ENCODE data around the gene TXNIP.
A peak's percentile ranks its signal among the peaks of the same experiment; 100 is the strongest.
"Not testable (repeated sequence)": the region's sequence is repeated elsewhere in the genome, so short reads cannot be mapped to it uniquely, and the experiment has no call there.

Gene TXNIP, protein sequence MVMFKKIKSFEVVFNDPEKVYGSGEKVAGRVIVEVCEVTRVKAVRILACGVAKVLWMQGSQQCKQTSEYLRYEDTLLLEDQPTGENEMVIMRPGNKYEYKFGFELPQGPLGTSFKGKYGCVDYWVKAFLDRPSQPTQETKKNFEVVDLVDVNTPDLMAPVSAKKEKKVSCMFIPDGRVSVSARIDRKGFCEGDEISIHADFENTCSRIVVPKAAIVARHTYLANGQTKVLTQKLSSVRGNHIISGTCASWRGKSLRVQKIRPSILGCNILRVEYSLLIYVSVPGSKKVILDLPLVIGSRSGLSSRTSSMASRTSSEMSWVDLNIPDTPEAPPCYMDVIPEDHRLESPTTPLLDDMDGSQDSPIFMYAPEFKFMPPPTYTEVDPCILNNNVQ

DNA sequence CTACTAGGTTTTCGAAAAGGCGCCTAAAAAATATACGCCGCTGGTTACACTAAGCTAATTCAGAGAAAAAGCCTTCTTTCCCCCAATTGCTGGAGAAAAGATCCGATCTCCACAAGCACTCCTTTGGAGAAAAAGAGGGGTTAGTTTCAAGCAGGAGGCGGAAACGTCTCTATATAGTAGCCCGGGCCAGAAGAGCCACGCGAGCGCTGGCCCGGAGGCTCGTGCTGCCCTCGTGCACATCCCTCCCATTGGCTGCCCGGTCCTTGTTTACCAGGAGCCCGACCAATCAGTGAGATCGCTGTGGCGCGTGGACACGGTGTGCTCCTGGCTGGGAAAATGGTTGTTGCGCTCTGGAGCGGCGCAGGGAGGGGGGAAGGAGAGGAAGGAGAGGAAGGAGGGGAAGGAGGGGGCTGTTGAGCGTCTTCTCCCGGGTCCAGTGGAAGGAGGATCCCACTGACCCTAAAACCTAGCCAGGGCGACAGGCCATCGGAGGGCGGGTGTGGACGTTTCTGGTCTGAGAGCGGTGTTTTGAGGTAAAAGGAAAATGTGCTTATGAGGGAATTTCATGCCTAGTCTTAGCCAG is at the start of gene TXNIP:
TXNIP (minus strand) TSS at position 147 of the 583 bp plus-strand sequence. CDS start 313 bp downstream, outside the sequence.
- peak; percentile 99 for DNase-seq

DNA sequence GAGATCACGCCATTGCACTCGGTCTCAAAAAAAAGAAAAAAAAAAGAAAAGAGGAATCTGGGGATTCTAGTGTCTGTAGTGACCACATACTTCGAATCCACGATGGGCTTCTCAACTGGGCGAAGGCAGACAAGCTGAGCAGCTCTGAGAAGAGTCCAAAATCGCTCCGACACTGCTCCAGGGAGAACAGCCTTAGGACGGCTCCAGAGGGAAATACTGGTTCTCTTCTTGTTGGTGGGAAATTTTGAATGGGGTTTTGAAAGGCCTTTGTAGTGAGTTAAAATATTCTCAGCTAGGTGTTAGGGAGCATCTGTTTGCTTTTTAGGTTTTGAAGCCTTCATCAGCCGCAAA is 43.4 kb upstream of the TXNIP start:
- DNase-seq = no peak

DNA sequence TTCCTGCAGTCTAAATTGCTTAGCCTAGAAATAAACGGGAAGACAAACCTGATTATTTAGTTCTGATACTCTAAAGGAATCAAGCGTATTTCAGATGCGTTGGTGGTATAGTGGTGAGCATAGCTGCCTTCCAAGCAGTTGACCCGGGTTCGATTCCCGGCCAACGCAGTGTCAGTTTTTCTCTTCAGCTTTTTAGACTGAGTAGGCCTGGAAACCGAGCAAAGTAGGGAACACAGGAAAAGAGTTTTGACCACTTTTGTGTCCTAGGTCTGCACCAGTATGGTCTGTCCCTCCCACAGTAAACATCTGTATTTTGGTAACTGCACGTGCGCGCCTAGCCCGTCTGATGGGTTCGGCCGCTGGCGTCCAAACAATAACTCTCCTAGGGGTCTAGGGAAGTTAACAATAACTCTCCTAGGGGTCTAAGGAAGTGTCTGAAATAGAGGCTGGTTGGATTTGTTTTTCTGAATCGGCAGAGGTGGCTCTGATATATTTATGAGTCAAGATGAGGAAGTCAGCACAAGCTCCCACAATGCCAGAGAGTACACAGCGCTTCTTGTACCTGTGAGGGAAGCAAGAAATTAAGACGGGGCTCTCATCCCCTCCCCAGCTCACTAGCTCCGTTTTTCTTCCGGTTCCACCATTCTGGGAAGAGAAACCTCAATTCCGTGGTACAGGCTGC is 40.7 kb upstream of the TXNIP start:
- peak; percentile 86 for DNase-seq

DNA sequence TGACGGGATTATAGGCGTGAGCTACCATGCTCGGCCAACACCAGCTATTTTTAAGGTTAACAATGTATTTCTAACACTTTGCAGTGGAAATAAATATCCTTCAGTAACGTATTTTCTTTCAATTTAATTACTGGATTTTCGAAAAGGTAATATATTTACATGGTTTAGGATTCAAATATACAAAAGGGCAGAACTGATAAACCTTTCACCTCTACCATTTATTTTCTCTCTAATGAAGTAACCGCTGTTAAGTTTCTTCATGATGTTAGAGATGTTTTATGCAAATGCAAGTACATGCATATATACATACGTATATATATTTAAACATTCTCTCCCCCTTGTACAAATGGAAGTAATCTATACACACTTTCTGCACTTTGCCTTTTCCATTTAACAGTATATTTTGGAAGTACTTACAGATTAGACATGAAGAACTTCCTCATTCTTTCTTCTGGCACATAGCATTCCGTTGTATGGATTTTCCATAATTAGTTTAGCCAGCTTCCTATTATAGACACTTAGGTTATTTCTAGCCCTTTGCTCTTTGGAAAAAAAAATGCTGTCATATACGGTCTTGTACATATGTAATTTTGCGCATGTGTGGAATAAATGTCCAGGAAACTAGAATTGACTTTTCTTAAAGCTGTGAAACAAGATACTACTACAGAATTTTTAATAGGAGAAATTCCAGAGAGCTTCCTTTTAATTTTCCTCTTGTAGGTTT is 40.0 kb upstream of the TXNIP start:
- DNase-seq = peak; percentile 80

DNA sequence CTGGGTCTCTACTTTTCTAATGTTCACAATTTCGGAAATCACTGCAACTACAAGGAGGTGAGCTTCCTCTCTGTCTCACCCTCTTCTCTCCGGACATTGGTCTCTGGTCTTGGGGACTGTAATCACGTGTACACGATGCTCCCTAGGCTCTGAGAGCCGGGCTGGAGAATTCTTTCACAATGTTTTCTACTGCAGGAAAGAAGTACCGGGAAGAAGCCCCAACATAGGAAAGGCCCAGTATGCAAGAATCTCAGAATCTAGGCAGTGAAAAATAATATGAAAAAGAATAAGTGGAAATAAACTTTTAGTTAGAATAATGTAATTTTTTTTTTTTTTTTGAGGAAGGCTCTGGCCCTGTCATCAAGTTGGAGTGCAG is 38.7 kb upstream of the TXNIP start:
- no peak for DNase-seq

DNA sequence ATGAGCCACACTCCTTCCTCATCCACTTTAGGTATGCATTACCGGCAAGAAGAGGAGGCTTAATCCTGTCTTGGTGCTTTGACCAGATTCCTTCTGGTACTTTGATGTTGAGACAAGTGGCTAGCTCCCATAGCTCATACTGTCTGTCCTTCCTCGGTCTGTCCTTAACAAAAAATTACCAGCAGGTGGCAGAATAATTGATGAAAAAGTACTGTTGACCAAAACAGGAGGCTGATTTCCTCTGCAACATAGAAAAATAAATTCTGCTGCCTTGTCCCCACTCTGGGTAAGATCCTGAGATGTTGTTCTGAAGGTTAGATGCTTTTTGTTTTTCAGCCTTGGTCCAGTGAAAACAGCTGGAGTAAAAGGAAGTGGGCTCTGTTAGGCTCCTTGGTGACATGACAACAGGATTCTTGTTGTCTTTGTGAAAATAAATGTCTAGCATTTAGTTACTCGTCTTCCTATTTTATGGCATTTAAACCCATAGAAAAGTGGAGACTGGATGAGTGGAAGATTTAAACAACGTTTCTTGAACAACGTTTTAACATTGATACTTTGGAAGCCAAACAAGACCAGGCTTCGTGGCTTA is 36.3 kb upstream of the TXNIP start:
- DNase-seq = peak; percentile 81

DNA sequence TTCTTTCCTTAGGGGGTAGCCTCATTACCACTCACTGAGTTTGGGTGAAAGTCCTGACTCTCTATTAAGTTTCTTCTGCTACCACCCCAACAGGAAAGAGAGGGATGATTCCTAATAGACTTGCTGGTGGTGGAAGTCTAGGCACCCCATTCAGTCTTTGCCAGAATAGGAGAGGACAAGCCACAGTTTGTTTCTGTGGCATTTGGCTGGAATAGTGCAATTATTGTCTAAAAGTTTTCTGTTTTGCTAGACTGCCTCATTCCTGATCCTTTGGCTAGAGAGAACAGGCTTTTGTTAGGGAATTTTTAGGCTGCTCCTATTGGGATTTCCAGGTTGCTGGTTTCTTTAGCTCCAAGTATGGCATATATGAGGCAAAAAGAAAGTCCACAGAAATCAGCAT is 35.1 kb upstream of the TXNIP start:
- DNase-seq = no peak

DNA sequence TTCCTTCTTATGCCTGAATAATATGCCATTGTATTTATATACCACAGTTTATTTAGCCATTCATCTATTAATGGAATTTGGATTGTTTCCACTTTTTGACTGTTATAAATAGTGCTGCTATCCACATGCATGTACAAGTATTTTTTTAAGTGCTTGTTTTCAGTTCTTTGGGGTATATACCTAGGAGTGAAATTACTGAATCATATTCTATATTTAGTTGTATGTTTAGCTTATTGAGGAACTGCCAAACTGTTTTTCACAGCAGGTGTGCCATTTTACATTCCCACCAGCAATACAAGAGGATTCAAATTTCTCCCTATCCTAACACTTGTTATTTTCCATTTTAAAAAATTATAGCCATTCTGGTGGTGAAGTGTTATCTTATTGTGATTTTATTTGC is 32.7 kb upstream of the TXNIP start:
- no peak for DNase-seq

DNA sequence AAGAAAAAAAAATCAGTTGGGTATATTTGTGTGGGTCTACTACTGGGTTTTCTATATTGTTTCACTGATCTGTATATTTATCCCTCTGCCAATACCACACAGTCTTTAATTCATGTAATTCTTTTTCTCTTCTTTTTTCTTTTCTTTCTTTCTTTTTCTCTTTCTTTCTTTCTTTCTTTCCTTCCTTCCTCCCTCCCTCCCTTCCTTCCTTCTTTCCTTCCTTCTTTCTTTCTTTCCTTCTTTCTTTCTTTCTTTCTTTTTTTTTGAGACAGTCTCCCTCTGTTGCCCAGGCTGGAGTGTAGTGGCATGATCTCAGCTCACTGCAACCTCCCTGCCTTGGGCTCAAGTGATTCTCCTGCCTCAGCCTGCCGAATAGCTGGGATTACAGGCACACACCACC is 30.3 kb upstream of the TXNIP start:
- not testable (repeated sequence) for DNase-seq

DNA sequence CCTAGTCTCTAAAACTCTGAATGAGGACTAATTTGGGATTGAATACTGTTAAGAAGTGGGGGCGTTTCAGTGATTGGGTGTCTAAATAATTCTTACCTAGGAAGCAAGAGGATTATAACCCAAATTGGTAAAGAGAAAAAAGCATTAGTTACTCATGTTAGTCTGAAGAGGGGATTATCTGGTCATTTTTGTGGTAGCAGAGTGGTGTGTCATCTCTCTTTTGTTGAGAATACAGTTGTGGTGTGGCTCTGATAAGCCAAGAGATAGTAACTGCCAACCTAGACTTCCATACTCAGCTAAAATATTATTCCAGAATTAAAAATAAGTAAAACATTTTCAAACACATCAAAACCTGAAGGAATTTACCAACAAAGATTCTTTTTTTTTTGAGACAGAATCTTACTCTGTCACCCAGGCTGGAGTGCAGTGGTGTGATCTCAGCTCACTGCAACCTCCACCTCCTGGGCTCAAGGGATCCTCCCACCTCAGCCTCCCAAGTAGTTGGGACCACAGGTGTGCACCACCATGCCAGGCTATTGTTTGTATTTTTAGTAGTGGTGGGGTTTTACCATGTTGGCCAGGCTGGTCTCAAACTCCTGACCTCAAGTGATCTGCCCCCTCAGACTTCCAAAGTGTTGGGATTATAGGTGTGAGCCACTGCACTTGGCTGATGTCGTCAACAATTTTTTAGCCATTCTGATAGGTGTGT is 29.6 kb upstream of the TXNIP start:
- not testable (repeated sequence) for DNase-seq

DNA sequence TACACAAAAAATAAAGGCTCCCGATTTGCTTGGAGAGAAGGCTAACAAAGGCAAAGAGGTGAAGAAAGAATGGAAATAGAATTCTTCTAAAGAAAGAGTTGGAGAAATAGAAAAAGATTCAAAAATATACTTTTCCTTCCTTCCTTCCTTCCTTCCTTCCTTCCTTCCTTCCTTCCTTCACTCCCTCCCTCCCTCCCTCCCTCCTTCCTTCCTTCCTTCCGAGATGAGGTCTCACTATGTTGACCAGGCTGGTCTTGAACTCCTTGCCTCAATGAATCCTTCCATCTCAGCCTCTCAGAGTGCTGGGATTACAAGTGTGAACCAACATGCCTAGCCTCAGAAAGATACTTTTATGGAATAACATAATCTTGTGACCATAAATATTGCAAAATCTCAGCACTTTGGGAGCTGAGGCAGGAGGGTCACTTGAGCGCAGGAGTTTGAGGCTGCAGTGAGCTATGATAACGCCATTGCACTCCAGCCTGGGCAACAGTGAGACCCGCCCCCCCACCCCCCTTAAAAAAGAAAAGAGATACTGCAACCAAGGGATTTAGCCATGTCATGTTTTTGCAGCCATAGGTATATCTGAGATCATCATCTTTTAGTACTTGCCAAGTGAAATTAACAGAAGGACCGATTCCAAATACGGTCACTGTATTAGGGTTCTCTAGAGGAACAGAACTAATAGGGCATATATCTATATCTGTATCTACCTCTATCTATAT is 26.2 kb upstream of the TXNIP start:
- no peak for DNase-seq

DNA sequence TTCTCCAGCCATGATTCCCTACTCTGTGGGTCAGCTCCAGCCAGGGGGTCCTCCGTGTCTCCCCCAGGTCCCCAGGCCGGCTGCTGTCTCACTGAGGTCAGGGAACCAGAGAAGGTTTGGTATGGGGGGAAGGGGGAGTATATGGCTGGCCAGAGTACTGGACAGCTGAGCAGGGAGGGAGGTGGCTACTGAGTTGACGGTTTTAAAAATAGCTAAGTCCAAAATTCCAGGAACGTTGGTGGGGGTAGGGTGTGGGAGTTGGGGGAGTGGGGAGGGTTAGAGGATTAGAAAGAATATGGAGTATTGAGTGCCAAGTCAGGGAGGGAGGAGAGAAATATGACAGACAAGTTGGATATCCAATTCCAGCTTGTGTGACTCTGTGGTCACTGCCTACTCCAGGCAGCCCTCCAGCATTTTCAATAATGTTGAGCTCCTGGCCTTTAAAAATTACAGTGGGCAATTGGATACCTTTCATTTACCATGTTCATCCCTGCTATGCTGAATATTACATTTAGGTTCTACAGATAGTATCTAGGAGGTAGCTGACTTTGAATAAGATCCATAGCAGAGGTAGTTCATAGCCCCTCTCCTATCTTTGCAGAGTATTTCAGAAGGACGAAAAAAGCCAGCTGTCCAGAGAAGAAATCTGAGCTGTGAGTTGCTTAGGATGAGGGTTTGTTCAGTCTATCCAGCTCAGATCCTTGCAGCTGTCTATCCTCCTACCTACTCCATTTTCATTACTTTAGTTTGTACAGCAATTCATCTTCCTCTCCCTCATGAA is 25.4 kb upstream of the TXNIP start, which contains the start of gene HJV:
HJV (minus strand) TSS at position 114 of the 781 bp plus-strand sequence. CDS start 1,504 bp downstream, outside the sequence.
- DNase-seq = no peak

DNA sequence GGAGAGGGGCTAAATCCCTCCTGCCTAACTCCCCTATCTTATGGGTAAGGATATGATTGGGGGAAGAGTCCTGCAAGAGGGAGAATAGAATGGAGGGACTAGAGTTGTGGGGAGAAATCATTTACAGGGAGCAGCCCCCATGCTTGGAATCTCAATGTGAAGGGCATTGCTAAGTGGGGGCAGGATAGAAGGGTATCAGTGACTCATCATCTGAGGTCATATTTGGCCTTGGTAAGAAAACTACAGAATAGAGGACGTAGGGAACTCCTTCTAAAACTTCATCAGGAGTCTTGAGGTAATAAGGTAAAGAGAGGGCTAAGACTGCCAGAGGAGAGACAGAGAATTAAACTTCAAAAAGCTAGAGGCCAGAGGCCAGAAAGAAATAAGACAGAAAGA is 24.7 kb upstream of the TXNIP start:
- no peak for DNase-seq

DNA sequence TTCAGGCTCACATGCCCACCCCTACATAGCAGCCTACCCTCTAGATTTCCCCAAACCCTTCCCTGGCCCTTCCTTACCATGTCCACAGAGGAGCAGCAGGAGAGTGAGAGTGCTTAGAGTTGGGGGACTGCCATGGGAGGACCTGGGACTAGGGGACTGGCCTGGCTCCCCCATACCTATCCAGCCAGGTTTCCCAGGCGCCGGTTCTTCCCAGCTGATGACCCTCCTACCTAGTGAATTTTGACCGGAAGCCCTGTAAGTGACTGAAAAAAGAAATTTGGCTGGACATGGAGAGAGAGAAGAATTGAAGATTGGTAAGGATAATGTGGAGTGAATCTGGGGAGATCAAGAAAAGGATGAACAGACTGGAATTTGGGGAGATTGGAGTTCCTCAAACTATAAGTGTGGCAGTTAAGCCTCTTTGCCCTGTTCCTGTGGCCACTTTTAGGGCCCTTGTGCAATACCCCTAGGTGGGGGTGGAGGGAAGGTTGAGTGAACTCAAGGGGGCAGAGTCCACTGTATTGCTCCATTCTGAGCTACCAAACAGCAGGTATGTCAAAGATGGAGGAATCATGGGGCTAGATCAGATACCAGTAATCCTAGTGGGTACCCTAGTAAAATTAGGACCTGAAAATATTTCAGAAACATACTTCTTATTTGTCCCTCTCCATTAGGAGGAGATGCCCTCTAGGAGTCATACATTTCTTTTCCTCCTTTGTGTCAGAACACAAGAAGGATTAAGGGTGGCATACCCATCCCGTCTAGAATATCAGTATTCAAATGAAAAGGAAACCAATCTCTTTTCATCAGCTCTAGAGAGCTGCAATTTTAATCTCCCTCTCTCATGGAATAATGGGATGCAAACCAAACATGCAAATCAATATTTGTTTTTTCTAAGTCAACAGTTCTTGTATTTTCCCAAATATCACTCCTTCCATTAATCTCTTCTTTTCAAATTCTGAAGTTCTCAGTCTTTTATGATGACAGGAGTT is 24.0 kb upstream of the TXNIP start:
- DNase-seq = no peak

DNA sequence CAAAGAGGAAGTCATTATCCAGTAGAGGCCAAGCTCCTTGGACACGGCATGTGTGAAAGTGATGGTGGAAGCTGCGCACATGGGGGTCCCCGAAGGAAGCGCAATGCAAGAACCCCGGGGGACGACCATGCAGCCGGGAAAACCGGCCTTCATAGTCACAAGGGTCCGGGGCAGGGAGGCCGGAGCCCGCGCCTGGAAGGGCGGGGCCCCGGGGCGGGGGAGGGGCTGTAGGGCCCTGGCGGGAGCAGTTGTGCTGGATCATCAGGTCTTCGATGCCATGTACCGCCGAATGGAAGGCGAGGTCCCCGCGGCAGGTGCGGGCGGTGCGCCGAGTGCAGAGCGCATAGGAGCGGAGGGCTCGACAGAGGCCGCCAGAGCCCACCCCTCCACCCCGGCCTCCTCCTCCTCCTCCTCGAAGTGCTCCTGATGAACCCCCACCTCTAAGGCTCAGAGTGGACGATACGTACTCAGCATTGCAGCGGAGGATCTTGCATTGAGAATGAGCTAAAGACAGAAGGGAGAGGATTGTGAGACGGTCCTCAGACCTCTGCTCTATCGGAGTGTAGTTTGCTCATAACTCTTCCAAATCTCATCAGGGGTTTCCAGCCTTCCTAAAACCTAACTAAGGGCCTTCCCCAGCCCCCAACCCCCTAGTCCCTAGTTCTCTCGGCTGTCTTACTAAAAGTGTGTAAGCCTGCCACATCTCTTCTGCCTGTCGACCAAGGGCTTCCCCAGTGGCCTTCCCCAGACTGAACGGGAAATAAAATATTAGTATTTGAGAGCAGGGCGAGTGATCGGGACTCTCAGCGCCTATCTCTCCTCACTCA is 23.1 kb upstream of the TXNIP start:
- no peak for DNase-seq

DNA sequence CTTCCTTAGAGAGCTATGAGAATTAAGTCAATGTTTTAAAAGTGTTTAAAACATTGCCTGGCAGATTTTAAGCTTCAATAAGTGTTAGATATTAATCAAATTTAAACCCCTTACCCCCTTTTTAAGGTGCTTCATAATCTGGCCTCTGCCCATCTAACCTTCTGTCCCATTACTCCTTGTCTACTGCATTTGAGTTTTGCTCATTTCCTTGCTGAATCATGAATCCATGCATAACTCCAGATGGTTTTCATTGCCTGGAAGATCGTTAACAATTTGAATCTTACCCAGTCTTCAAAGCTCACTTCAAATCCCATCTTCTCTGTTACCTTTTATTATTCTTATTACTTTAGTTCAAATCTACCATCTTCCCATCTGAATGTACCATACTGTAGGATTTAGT is 20.5 kb upstream of the TXNIP start:
- DNase-seq = no peak

DNA sequence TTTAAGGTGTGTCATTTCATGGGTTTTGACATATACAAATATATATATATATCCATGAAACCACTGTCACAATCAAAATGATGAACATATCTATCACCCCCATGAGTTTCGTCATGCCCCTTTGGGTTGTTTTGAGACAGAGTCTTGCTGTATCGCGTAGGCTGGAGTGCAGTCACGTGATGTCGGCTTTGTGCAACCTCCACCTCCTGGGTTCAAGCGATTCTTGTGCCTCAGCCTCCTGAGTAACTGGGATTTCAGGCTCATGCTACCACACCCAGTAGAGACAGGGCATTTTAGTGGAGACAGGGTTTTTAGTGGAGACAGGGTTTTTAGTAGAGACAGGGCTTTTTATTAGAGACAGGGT is 17.2 kb upstream of the TXNIP start:
- DNase-seq = no peak

DNA sequence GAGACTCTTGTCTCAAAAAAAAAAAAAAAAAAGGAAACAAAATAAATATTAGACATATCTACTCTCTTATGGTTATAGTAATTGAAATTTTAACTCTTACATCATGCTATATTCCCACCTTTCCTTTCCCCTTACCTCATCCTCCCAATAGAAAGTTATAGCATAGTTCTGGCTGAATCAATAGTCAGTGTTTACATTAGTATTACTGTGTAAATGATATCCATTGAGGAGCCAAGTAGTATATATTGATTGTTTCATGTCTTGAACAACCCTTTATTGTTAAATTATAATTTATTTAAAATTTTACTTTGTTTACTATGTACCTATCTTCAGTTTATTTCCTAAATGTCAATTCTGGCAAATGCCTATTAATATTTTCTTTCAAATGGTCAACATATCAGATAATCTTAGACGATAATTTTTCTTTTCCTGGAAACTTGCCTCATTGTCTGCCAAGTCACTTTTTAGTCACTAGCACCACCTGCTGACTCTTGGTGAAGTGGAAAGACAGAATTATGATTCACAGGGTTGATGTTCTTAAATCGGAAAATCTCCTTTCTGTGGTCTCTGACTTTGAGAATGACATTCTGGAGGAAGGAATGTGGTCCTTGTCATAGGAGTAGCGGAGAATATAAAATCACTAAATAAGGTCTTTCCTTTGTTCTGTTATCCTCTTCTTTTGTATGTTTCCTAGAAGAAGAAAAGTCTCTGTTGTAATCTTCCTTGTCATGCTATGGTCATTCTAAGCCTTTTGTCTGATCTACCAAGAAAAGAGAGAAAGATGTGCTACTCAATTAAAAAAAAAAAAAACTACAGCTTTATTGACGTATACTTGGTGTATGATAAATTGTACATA is 16.6 kb upstream of the TXNIP start:
- peak; percentile 78 for DNase-seq

Measured in NCI-H1105 treated with DMSO at 0.1 percent for 48 hours (cell line).